ENCODE measurements around the gene PP2D1. TPM values are rescaled to one million over a fixed set of nuclear protein-coding genes. Genes with fewer than 3 reads are reported as not detected.

Gene PP2D1
- total and polyA plus RNA-seq, 2 of the 8 experiments (the other 6 are each of a cell fraction or from before 2014, with no cell fraction given) = not detected

DNA sequence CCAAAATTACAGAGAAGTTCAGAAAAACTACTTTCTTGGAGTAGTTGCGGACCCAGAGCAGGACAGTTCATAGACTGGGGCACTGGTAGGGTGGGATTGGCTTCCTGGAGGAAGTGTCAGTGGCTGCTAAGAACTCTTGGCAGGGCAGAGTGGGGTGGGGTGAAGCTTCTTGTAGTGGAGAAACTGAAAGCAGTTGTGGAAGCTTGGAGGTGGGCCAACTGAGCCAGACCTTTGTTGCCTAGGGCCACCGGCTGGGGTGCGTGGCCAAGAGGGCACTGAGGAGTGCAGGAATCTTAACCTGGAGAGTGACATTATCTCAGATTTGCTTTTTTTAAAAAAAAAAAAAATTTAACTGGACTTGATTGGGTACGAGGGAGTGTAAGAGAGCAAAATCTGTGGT, 31.3 kb upstream of the PP2D1 start:
- no peak overlapping the region for H3K18ac ChIP-seq (ENCODE audit: extremely low read depth, low read length)
- H2BK120ac ChIP-seq (replicated peaks; ENCODE audit: low read depth, low read length) = no peak overlapping the region
- H3K79me1 ChIP-seq (ENCODE audit: low read depth, low read length) = no peaks in the 10 kb centered on the region
- H4K20me1 ChIP-seq (replicated peaks in 1 of 2; ENCODE audit: control insufficient read depth in 1 of 2, insufficient read depth in 2 of 2, low read length in 2 of 2) = peaks cover 0 to 7% of the 10 kb centered on the region in 2 experiments
- FAIRE-seq (no peak), DNase-seq (ENCODE audit: low read depth in 1 of 2, low spot score in 2 of 2) (no peak)
- no peak overlapping the region for H3K4me2 ChIP-seq (ENCODE audit: insufficient read depth in 1 of 2, low read depth in 2 of 2, low read length in 2 of 2)
- H2BK15ac ChIP-seq (ENCODE audit: low read length) = no peak overlapping the region
- no peak overlapping the region for H3K4me3 ChIP-seq (ENCODE audit: extremely low read depth in 1 of 4, insufficient read depth in 2 of 4, low read depth in 3 of 4, low read length in 4 of 4)
- H3K23ac ChIP-seq (ENCODE audit: insufficient read length) = no peak overlapping the region
- no peaks in the 10 kb centered on the region for H3K79me2 ChIP-seq (ENCODE audit: control insufficient read depth in 1 of 2, insufficient read depth in 2 of 2, low read length in 2 of 2)
- CTCF ChIA-PET (ENCODE audit: partially characterized antibody) = interaction anchor here (0.7 to 1.1 kb wide), 2 partner anchors 13 to 61 kb away, joined by 3 read pairs; no protein-coding TSS in a partner anchor
- H3K4me1 ChIP-seq (replicated peaks in 1 of 4; ENCODE audit: control insufficient read depth in 3 of 4, insufficient read depth in 4 of 4, low read length in 3 of 4) = peaks cover 0 to 2% (median under 1%) of the 10 kb centered on the region in 4 experiments; a peak in 2 of 7 replicates
- H3K27me3 ChIP-seq (replicated peaks in 1 of 4; ENCODE audit: control insufficient read depth in 3 of 4, extremely low read depth in 1 of 4, insufficient read depth in 3 of 4, low read length in 3 of 4) = peaks cover 0 to 8% (median 4%) of the 10 kb centered on the region in 4 experiments; a peak in 2 of 7 replicates
- no peak overlapping the region for H2AK5ac ChIP-seq (ENCODE audit: low read depth, low read length)
- H3K56ac ChIP-seq (replicated peaks; ENCODE audit: insufficient read length, low read depth, low read length) = no peak overlapping the region
- H2BK5ac ChIP-seq (ENCODE audit: low read depth, low read length) = no peak overlapping the region
- no peaks in the 10 kb centered on the region for H3K9me3 ChIP-seq (ENCODE audit: insufficient read depth in 2 of 2, low read depth in 1 of 2, low read length in 1 of 2)
- no peak overlapping the region for H2AFZ ChIP-seq (ENCODE audit: low read length)
- H2BK20ac ChIP-seq (ENCODE audit: low read length) = no peak overlapping the region
- no peak overlapping the region for H4K8ac ChIP-seq (ENCODE audit: extremely low read depth, insufficient read depth, low read length)
- H3K27ac ChIP-seq (ENCODE audit: low read depth, low read length) = no peak overlapping the region
- no peaks in the 10 kb centered on the region for H3K36me3 ChIP-seq (ENCODE audit: control insufficient read depth in 2 of 4, insufficient read depth in 4 of 4, low read length in 3 of 4)
- no peak overlapping the region for H3K9ac ChIP-seq (replicated peaks in 1 of 4; ENCODE audit: extremely low read depth in 1 of 4, low read depth in 3 of 4, low read length in 3 of 4)
- peaks cover 7% of the 10 kb centered on the region; the same call in 1 of the 2 replicates for H3K23me2 ChIP-seq (ENCODE audit: low read depth, low read length)
- POLR2A ChIA-PET (ENCODE audit: partially characterized antibody) = no interaction called here
- no peak overlapping the region for H3K4ac ChIP-seq (replicated peaks; ENCODE audit: insufficient read length, low read depth, low read length)
- no peak overlapping the region for H2BK12ac ChIP-seq (ENCODE audit: low read depth, low read length)
- no peak overlapping the region for H4K5ac ChIP-seq (ENCODE audit: insufficient read length, low read depth, low read length)
- 81% methylated on average over 4 of the region's 4 CpGs; no CpG with 5 or more reads in 1 of the 2 experiments for WGBS, 2 experiments (ENCODE audit: extremely low coverage in 1 of 2, insufficient coverage in 1 of 2, insufficient read length in 1 of 2, insufficient replicate concordance in 2 of 2, low coverage in 1 of 2, low lambda C conversion rate in 2 of 2, missing lambda C conversion rate in 1 of 2)
- H3K14ac ChIP-seq (ENCODE audit: insufficient read length) = no peak overlapping the region
- no peak overlapping the region for H4K91ac ChIP-seq (replicated peaks; ENCODE audit: insufficient read length, low read length)
- no peak for TF ChIP-seq JUN (IDR thresholded peaks at IDR 0.05; ENCODE audit: low read depth, low read length)
- no peak for TF ChIP-seq POLR2AphosphoS5 (IDR thresholded peaks at IDR 0.05; ENCODE audit: low read depth, low read length)
- TF ChIP-seq, protein P1, sequence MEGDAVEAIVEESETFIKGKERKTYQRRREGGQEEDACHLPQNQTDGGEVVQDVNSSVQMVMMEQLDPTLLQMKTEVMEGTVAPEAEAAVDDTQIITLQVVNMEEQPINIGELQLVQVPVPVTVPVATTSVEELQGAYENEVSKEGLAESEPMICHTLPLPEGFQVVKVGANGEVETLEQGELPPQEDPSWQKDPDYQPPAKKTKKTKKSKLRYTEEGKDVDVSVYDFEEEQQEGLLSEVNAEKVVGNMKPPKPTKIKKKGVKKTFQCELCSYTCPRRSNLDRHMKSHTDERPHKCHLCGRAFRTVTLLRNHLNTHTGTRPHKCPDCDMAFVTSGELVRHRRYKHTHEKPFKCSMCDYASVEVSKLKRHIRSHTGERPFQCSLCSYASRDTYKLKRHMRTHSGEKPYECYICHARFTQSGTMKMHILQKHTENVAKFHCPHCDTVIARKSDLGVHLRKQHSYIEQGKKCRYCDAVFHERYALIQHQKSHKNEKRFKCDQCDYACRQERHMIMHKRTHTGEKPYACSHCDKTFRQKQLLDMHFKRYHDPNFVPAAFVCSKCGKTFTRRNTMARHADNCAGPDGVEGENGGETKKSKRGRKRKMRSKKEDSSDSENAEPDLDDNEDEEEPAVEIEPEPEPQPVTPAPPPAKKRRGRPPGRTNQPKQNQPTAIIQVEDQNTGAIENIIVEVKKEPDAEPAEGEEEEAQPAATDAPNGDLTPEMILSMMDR (IDR thresholded peaks at IDR 0.05; ENCODE audit: control extremely low read depth in 1 of 3, insufficient read depth in 1 of 3, low read depth in 1 of 3, low read length in 3 of 3) = no peak
- no peak for TF ChIP-seq HDAC6 (IDR thresholded peaks at IDR 0.05; ENCODE audit: low read depth, low read length)
- TF ChIP-seq EZH2 (IDR thresholded peaks at IDR 0.05; ENCODE audit: low read depth, low read length, severe bottlenecking) = no peak
- no peak for TF ChIP-seq TEAD4 (IDR thresholded peaks at IDR 0.05; ENCODE audit: low read depth, low read length)
- no peak for TF ChIP-seq RAD21 (IDR thresholded peaks at IDR 0.05 in 1 of 2, conservative IDR thresholded peaks at IDR 0.05 in 1 of 2; ENCODE audit: low read depth in 2 of 2, low read length in 2 of 2)
- no peak for TF ChIP-seq SP2 (IDR thresholded peaks at IDR 0.05; ENCODE audit: low read length)
- TF ChIP-seq NANOG (IDR thresholded peaks at IDR 0.05; ENCODE audit: insufficient read depth, low read depth, low read length, poor library complexity, severe bottlenecking) = no peak
- TF ChIP-seq MAX (IDR thresholded peaks at IDR 0.05) = no peak
- no peak for TF ChIP-seq SIN3A (conservative IDR thresholded peaks at IDR 0.05 in 1 of 2, IDR thresholded peaks at IDR 0.05 in 1 of 2; ENCODE audit: low read depth in 1 of 2, low read length in 2 of 2)

Measured in H1 (cell line).